Measurements from ENCODE around the gene SMAD9. TPM values are rescaled to one million over a fixed set of nuclear protein-coding genes. Genes with fewer than 3 reads are reported as not detected.

Gene SMAD9
- total RNA-seq, 2 donors from 2014 or later: 9.0 to 13.3 TPM

- Mint-ChIP-seq H3K4me1 (peaks cover 32% of the 10 kb centered on the region), H3K36me3 (ENCODE audit: low read depth) (no peaks in the 10 kb centered on the region), H3K27ac (peak overlapping the region; percentile 89), H3K27me3 (ENCODE audit: insufficient read depth) (no peaks in the 10 kb centered on the region), H3K4me3 (peak overlapping the region; percentile 86), H3K9me3 (no peaks in the 10 kb centered on the region)
- H3K27me3 ChIP-seq (ENCODE audit: control insufficient read depth, insufficient read depth, low read length, poor library complexity, severe bottlenecking): no peaks in the 10 kb centered on the region
- WGBS, 2 experiments (ENCODE audit: insufficient coverage in 1 of 2, insufficient read length in 1 of 2): 3 to 4% methylated on average over 16 to 20 of the region's 20 CpGs
- TF ChIP-seq, protein P1, sequence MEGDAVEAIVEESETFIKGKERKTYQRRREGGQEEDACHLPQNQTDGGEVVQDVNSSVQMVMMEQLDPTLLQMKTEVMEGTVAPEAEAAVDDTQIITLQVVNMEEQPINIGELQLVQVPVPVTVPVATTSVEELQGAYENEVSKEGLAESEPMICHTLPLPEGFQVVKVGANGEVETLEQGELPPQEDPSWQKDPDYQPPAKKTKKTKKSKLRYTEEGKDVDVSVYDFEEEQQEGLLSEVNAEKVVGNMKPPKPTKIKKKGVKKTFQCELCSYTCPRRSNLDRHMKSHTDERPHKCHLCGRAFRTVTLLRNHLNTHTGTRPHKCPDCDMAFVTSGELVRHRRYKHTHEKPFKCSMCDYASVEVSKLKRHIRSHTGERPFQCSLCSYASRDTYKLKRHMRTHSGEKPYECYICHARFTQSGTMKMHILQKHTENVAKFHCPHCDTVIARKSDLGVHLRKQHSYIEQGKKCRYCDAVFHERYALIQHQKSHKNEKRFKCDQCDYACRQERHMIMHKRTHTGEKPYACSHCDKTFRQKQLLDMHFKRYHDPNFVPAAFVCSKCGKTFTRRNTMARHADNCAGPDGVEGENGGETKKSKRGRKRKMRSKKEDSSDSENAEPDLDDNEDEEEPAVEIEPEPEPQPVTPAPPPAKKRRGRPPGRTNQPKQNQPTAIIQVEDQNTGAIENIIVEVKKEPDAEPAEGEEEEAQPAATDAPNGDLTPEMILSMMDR (conservative IDR thresholded peaks at IDR 0.05): no peak
- peaks cover 1% of the 10 kb centered on the region for H3K4me1 ChIP-seq (ENCODE audit: control insufficient read depth, insufficient read depth, low read length)
- H3K36me3 ChIP-seq (ENCODE audit: control insufficient read depth, insufficient read depth, low read length): no peaks in the 10 kb centered on the region
- H3K9me3 ChIP-seq (ENCODE audit: control insufficient read depth, low read length): peaks cover 1% of the 10 kb centered on the region
- peak overlapping the region; percentile 81 for H3K4me3 ChIP-seq (ENCODE audit: low read length)
- H3K27ac ChIP-seq (ENCODE audit: low read depth, low read length): no peak overlapping the region
- H3K9ac ChIP-seq (ENCODE audit: extremely low read depth, low read length, poor library complexity, severe bottlenecking): no peak overlapping the region
- DNase-seq: no peak
Observed at GRCh38 chr13:36819739-36820090, 100.3 kb downstream of the SMAD9 start.

- H3K9me3 Mint-ChIP-seq: no peaks in the 10 kb centered on the region
- 0% methylated on average over 32 to 78 of the region's 78 CpGs for WGBS, 2 experiments (ENCODE audit: insufficient coverage in 1 of 2, insufficient read length in 1 of 2)
- DNase-seq: peak; percentile 97
- peak within 1 kb of the TSS; percentile 86 for H3K4me3 Mint-ChIP-seq
- TF ChIP-seq, protein P1 (conservative IDR thresholded peaks at IDR 0.05): no peak
- Histone ChIP-seq H3K9ac (ENCODE audit: extremely low read depth, low read length, poor library complexity, severe bottlenecking) (peak within 1 kb of the TSS; percentile 59), H3K9me3 (ENCODE audit: control insufficient read depth, low read length) (peaks cover 7% of the 10 kb centered on the region), H3K27ac (ENCODE audit: low read depth, low read length) (peak within 1 kb of the TSS; percentile 14), H3K4me1 (ENCODE audit: control insufficient read depth, insufficient read depth, low read length) (peaks cover 3% of the 10 kb centered on the region), H3K36me3 (ENCODE audit: control insufficient read depth, insufficient read depth, low read length) (no peaks in the 10 kb centered on the region), H3K4me3 (ENCODE audit: low read length) (peak within 1 kb of the TSS; percentile 81), H3K27me3 (ENCODE audit: control insufficient read depth, insufficient read depth, low read length, poor library complexity, severe bottlenecking) (no peaks in the 10 kb centered on the region)
- H3K27me3 Mint-ChIP-seq (ENCODE audit: insufficient read depth): no peaks in the 10 kb centered on the region
- H3K27ac Mint-ChIP-seq: peak within 1 kb of the TSS; percentile 89
- H3K36me3 Mint-ChIP-seq (ENCODE audit: low read depth): no peaks in the 10 kb centered on the region
- peaks cover 34% of the 10 kb centered on the region for H3K4me1 Mint-ChIP-seq
Observed at GRCh38 chr13:36818804-36819738, 101.0 kb downstream of the SMAD9 start, which contains the start of gene RFXAP. TSS of gene RFXAP (plus strand) at chr13:36819222. CDS start at chr13:36819358, 136 bp downstream.

DNA sequence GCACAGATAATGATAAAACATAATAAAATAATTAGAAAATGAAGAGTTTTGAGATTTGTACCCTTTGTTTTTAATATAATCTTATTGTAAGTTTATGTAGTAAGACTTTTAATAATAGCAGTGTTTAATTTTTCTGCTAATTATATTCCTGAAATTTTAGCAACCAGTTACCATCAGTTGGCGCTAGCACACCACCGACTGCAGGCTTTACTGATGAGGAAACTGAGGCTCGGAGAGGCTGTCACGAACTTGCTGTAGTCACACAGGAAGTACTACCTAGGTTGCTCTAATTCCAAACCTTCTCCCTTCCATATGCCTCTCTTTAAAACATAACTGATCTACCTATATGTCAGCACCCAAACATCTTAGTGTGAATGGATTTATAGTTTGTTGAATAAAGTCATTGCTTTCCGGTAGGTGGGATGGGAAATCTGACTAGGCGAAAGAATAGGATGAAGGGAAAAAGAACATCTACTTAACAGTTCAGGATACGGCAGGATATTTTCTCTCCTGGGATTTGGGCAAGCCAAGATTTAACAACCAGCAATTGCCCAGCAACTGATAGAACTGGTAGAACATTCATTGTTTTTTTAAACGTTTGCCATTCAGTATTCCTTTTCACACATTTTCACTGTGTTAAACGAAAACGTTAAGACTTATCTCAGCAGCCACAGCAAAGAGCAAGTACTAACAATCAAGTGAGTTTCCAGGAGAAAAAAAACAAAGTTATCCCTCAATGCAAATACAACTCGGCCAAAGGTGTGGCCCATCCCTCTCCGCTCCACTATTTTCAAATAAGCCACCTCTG lies 101.8 kb downstream of the SMAD9 start:
- peak overlapping the region; percentile 83 for H3K27ac Mint-ChIP-seq
- Histone ChIP-seq H3K4me3 (ENCODE audit: low read length) (peak overlapping the region; percentile 81), H3K9ac (ENCODE audit: extremely low read depth, low read length, poor library complexity, severe bottlenecking) (no peak overlapping the region)

More for the DNA sequence above, 101.8 kb downstream of the SMAD9 start:
- peaks cover 8% of the 10 kb centered on the region for H3K4me1 ChIP-seq (ENCODE audit: control insufficient read depth, insufficient read depth, low read length)
- no peaks in the 10 kb centered on the region for H3K27me3 Mint-ChIP-seq (ENCODE audit: insufficient read depth)
- H3K4me3 Mint-ChIP-seq: peak overlapping the region; percentile 86
- 46 to 52% methylated on average over 6 to 12 of the region's 12 CpGs for WGBS, 2 experiments (ENCODE audit: insufficient coverage in 1 of 2, insufficient read length in 1 of 2)
- no peaks in the 10 kb centered on the region for H3K36me3 Mint-ChIP-seq (ENCODE audit: low read depth)
- TF ChIP-seq, protein P1 (conservative IDR thresholded peaks at IDR 0.05): peak; percentile 31
- no peaks in the 10 kb centered on the region for H3K36me3 ChIP-seq (ENCODE audit: control insufficient read depth, insufficient read depth, low read length)
- no peak for DNase-seq
- peaks cover 41% of the 10 kb centered on the region for H3K4me1 Mint-ChIP-seq
- H3K9me3 ChIP-seq (ENCODE audit: control insufficient read depth, low read length): peaks cover 7% of the 10 kb centered on the region
- no peaks in the 10 kb centered on the region for H3K9me3 Mint-ChIP-seq
- H3K27me3 ChIP-seq (ENCODE audit: control insufficient read depth, insufficient read depth, low read length, poor library complexity, severe bottlenecking): no peaks in the 10 kb centered on the region
- no peak overlapping the region for H3K27ac ChIP-seq (ENCODE audit: low read depth, low read length)
